ENCODE results near the gene ARHGEF1.

ARHGEF1 gene

DNA sequence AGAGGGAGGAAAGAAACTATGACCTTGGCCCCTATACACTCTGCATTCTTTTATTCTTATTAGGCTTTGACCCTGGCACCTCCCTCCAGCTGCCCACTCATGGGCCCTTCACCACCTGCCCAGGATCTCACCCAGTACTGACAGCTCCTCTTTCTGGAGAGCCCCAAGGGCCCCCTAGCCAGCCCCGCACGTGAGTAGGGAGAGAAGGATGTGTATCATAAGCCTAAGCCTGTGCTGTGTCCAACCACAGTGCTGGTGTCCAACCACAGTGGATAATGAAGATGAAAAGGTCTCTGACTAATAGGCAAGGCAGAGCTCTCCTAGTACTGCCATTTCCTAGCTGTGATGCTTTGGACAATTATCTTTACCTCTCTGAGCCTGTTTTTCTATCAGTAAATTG is 33.9 kb upstream of the ARHGEF1 start:
- DNase-seq (ENCODE audit: insufficient read length) (no peak), FAIRE-seq (no peak)
- no peak for TF ChIP-seq POLR2AphosphoS5 (IDR thresholded peaks at IDR 0.05; ENCODE audit: low read depth, low read length)

DNA sequence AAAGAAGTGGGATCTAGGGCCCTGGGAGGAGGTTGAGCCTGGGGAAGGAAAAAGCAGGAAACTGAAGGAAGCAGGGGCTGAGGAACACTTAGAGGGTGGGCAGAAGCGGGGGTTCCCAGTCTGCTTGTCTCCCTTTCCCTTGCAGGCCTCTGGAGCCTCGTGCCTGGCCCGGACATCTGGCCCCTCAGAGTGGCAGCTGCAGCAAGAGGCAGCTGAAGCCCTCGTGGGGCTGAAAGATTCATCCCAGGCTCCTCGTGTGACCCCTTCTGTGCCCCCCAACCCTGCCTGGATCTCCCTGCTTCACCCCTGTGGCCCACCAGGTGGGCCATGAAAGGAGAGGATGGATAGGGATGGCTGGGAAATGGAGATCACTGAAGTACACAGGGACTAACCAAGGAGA is 32.6 kb upstream of the ARHGEF1 start:
- no peak for TF ChIP-seq POLR2AphosphoS5 (IDR thresholded peaks at IDR 0.05; ENCODE audit: low read depth, low read length)
- no peak for TF ChIP-seq TAF1 (IDR thresholded peaks at IDR 0.05; ENCODE audit: borderline replicate concordance, low read depth, low read length)
- no peak for TF ChIP-seq POLR2A (IDR thresholded peaks at IDR 0.05; ENCODE audit: low read depth, low read length)
- FAIRE-seq = no peak
- no peak for DNase-seq (ENCODE audit: insufficient read length)

DNA sequence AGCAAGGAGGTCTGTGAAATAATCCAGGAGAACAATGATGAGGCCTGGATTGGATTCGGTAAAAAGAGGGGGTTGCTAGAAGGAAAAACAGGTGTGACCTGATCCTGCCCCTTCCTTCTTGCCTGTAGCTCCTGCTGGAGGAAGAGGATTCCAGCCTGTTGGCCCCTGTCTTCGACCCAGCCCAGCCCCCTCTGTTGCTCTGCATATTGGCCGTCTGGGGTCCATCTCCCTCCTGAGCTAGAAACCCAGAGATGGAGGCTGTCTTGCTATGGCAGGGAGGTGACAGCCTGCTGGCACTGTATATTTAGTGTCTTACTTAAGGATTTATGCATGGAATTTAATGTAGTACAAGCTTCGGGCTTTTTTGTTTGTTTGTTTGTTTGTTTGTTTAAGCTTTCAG is 31.5 kb upstream of the ARHGEF1 start:
- no peak for FAIRE-seq

DNA sequence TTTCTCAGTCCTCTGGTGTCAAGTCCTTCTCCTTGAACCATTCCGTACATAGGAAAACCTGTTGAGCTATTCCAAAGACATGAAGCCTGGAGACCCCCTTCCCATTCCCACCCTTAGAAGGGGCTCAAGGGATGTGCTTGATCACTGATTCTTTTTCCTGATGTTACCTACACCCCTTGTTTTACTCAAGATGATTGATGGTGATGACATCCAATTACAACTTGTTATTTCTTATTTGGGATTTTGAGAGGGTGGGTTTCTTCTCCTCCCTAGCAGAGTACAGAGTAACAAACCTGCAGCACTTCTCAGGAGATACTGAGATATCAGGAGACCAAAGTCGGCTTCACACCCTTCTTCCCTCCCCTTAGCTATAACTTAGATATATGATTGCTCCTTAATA is 29.6 kb upstream of the ARHGEF1 start:
- TF ChIP-seq TAF1 (IDR thresholded peaks at IDR 0.05; ENCODE audit: borderline replicate concordance, low read depth, low read length) = no peak
- TF ChIP-seq POLR2A (IDR thresholded peaks at IDR 0.05; ENCODE audit: low read depth, low read length) = no peak
- no peak for TF ChIP-seq POLR2AphosphoS5 (IDR thresholded peaks at IDR 0.05; ENCODE audit: low read depth, low read length)
- FAIRE-seq (no peak), DNase-seq (ENCODE audit: insufficient read length) (no peak)

More for the DNA sequence above, 31.5 kb upstream of the ARHGEF1 start:
- no peak for DNase-seq (ENCODE audit: insufficient read length)
- TF ChIP-seq TAF1 (IDR thresholded peaks at IDR 0.05; ENCODE audit: borderline replicate concordance, low read depth, low read length) (no peak), POLR2AphosphoS5 (IDR thresholded peaks at IDR 0.05; ENCODE audit: low read depth, low read length) (no peak), POLR2A (IDR thresholded peaks at IDR 0.05; ENCODE audit: low read depth, low read length) (no peak)

DNA sequence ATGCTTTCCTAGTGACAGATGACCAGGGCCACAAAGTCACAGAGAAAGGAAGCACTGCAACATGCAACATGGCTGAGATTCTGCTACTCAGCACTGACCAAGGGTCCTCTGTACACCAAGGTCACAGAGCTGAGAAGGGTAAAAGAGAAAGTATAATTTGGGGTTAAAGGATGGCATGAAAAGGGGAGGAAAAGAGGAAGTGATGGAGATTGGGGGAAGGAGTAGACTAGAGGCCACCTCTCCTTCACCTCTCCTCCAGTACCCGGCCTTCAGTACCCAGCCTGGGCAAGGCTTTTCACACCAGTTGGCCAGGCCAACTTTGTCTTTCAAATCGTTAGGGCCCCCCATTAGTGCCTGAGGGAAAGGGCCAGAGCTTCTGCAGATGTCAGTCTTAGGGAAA is 29.2 kb upstream of the ARHGEF1 start:
- DNase-seq (ENCODE audit: insufficient read length) = no peak
- FAIRE-seq = no peak
- no peak for TF ChIP-seq TAF1 (IDR thresholded peaks at IDR 0.05; ENCODE audit: borderline replicate concordance, low read depth, low read length)
- TF ChIP-seq POLR2A (IDR thresholded peaks at IDR 0.05; ENCODE audit: low read depth, low read length) = no peak
- no peak for TF ChIP-seq POLR2AphosphoS5 (IDR thresholded peaks at IDR 0.05; ENCODE audit: low read depth, low read length)

DNA sequence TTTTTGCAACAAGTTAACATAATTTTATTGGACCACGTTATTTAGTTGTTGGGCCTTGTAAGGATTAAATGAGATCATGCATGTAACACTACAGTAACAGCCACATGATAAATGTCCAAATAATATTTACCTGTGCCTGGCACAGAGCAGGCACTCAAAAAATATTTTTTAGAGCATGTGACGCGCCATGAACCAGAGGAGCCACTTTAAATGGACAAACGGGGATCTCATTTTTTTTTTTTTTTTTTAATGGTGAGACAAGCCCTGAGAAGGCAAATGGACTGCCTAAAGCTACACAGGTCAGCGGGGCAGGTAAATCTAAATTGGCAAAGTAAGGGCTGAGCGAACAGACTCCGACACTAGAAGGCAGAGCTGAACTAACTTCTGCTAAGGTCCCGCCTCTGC is 23.8 kb upstream of the ARHGEF1 start:
- FAIRE-seq = no peak
- TF ChIP-seq TAF1 (IDR thresholded peaks at IDR 0.05; ENCODE audit: borderline replicate concordance, low read depth, low read length) = no peak
- TF ChIP-seq POLR2A (IDR thresholded peaks at IDR 0.05; ENCODE audit: low read depth, low read length) = no peak
- no peak for TF ChIP-seq POLR2AphosphoS5 (IDR thresholded peaks at IDR 0.05; ENCODE audit: low read depth, low read length)
- DNase-seq (ENCODE audit: insufficient read length) = no peak

DNA sequence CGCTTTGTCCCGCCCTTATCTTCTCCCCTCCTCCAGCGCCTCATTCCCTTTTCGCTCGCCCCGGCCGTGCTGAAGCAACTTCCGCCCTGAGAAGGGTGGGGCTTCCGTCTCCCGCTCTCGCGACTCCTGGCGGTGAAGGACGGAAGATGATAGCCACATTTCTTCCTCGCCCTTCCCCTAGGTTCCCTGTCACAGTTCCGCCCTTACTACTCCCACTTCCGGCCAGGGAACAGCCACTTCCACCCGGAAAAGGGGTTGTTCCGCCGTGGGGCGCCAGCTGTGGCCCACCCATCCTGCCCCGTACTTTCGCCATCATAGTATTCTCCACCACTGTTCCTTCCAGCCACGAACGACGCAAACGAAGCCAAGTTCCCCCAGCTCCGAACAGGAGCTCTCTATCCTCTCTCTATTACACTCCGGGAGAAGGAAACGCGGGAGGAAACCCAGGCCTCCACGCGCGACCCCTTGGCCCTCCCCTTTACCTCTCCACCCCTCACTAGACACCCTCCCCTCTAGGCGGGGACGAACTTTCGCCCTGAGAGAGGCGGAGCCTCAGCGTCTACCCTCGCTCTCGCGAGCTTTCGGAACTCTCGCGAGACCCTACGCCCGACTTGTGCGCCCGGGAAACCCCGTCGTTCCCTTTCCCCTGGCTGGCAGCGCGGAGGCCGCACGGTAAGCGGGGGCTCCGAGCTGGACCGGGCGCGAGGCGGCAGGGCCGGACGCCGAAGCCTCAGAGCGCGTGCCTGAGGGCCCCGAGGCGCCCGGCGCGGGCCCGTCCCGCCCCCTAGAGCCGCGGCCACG is 23.2 kb upstream of the ARHGEF1 start, which contains the start of gene RPS19:
RPS19 (plus strand) TSS at position 638 of the 801 bp plus-strand sequence. CDS start 520 bp downstream, outside the sequence.
- FAIRE-seq = peak; percentile 99
- TF ChIP-seq TAF1 (IDR thresholded peaks at IDR 0.05; ENCODE audit: borderline replicate concordance, low read depth, low read length) = peak; percentile 99
- peak; percentile 95 for TF ChIP-seq POLR2AphosphoS5 (IDR thresholded peaks at IDR 0.05; ENCODE audit: low read depth, low read length)
- peak; percentile 98 for TF ChIP-seq POLR2A (IDR thresholded peaks at IDR 0.05; ENCODE audit: low read depth, low read length)
- peak; percentile 93 for DNase-seq (ENCODE audit: insufficient read length)

DNA sequence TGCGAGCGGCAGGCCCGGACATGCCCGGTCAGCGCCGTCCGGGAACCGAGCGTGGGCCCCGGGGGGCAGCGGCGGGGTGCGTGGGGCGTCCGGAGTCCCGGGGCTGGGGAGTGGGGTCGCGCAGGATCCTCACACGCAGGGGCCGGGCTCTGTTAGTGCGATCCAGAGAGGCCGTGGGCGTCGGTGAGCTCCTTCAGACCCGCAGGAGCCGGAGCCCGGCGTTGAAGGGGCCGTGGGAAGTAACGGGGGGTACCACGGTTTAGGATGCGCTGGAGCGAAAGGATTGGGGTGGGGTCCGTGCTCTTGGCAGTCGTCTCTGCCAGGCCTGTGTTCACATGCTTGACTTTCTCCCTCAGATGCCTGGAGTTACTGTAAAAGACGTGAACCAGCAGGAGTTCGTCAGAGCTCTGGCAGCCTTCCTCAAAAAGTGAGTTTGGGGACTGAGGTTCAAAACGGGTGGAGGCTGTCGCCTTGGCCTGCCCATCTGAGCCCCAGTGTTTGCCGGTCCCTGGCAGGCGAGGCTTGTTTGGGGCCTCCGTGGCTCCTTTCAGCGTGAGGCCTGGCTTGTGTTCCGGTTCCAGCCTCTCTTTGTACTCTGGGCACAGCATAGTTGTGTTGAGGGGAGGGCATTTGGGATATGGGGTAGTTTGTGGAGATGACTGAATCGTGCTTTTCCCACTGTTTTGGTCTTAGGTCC is 22.4 kb upstream of the ARHGEF1 start:
- TF ChIP-seq POLR2AphosphoS5 (IDR thresholded peaks at IDR 0.05; ENCODE audit: low read depth, low read length) (no peak; the same call in 1 of the 2 replicates), POLR2A (IDR thresholded peaks at IDR 0.05; ENCODE audit: low read depth, low read length) (no peak), TAF1 (IDR thresholded peaks at IDR 0.05; ENCODE audit: borderline replicate concordance, low read depth, low read length) (no peak)
- FAIRE-seq (peak; percentile 75), DNase-seq (ENCODE audit: insufficient read length) (no peak)

DNA sequence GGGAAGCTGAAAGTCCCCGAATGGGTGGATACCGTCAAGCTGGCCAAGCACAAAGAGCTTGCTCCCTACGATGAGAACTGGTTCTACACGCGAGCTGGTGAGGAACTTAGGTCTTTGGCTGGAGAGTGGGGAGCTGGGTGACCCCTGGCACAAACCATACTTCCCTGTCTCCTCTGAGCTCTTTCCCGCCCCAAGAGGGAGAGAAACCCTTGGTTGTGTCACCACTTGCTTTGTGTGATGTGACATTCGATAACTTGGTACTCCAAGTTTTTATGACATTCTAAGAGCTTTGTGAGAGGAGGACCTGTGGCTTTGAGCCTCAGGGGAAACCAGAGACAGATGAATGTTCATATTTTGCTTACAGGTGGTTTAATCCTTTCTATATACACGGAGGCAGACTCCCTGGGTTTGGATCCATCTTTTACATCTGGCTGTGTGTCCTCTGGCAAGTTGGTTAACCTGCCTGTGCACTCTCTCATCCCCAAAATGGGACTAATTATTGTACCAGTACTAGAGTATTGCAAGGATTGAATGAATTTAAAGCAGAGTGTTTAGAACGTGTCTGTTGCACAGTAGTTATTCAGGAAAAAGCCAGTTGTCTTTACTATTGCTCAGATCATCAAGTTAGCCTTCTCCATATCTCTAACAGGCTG is 21.7 kb upstream of the ARHGEF1 start:
- TF ChIP-seq POLR2A (IDR thresholded peaks at IDR 0.05; ENCODE audit: low read depth, low read length) = no peak
- DNase-seq (ENCODE audit: insufficient read length) = no peak
- FAIRE-seq = peak; percentile 76

DNA sequence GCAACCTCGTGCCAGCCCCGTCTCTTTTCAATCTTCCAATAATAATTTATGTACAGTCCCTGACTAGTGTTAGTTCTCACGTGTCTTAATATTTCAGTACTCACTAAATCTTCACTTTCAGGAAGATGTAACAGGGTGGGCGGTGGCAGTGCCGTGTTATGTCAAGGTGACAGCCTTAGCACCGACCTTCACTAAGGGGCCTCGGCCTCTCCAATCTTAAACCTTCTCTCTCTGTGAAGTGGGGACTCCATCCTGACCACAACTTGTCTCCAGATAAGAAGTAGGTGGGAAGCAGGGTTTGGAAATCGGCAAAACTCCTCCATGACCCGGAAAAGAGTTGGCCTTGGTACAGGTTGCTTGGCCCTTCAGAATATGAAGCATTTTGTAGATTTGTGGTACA is 21.1 kb upstream of the ARHGEF1 start:
- FAIRE-seq (no peak), DNase-seq (ENCODE audit: insufficient read length) (no peak)
- TF ChIP-seq TAF1 (IDR thresholded peaks at IDR 0.05; ENCODE audit: borderline replicate concordance, low read depth, low read length) (no peak), POLR2AphosphoS5 (IDR thresholded peaks at IDR 0.05; ENCODE audit: low read depth, low read length) (no peak), POLR2A (IDR thresholded peaks at IDR 0.05; ENCODE audit: low read depth, low read length) (no peak)

DNA sequence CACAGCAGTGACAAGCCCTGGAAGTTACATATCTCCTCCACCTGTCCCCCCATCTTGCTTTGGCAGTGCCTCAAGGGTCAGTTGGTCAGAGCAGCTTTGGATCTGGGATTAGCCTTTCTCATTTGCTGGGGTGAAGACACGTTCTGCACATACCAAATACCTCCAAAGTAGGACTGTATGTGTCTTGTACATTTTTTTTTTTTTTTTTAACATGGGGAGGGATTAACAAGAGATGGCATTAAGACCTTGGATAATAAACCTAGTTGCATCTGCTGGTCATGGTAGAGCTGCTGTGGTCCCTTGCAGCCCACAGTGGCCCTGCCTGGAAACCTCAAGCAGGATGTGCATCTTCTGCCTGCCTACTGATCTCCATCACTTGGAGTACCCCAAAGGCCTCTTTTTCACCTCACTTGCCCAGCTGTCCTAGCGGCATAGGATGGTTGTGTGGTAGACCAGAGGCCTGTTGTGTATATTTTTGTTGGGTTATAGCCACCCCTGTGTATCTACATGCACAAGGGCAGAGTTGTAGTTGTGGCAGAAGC is 20.5 kb upstream of the ARHGEF1 start:
- FAIRE-seq = no peak
- DNase-seq (ENCODE audit: insufficient read length) = no peak
- TF ChIP-seq POLR2AphosphoS5 (IDR thresholded peaks at IDR 0.05; ENCODE audit: low read depth, low read length) (peak; percentile 41; the same call in 1 of the 2 replicates), TAF1 (IDR thresholded peaks at IDR 0.05; ENCODE audit: borderline replicate concordance, low read depth, low read length) (no peak), POLR2A (IDR thresholded peaks at IDR 0.05; ENCODE audit: low read depth, low read length) (peak; percentile 28; the same call in 1 of the 2 replicates)
